Testis (tissue), 3 donors: ENCODE data around the gene SPINT4. TPM values are rescaled to one million over a fixed set of nuclear protein-coding genes. Genes with fewer than 3 reads are reported as not detected.

ENCODE experiments used
- DNase-seq: peaks from one replicate; pipeline ENCODE4 v3.0.0-alpha.2; 2019
- H3K27ac ChIP-seq, 2 donors: fragments of 200-600 bp; sonication (generic); one replicate each; pipeline ENCODE4 v1.5.1; 2019
- H3K27me3 ChIP-seq: fragments of 200-600 bp; sonication (generic); one replicate; pipeline ENCODE4 v1.5.1; 2019
- H3K36me3 ChIP-seq: fragments of 200-600 bp; sonication (generic); one replicate; pipeline ENCODE4 v1.5.1; 2017; ENCODE audit warnings: low read depth; ENCODE audit errors: missing control alignments
- H3K4me1 ChIP-seq: fragments of 200-600 bp; sonication (generic); one replicate; pipeline ENCODE4 v1.5.1; 2019
- H3K4me3 ChIP-seq, 2 donors: fragments of 200-600 bp; sonication (generic); one replicate each; pipeline ENCODE4 v1.5.1; 2017 to 2019
- H3K9me3 ChIP-seq: fragments of 200-600 bp; sonication (generic); one replicate; pipeline ENCODE4 v1.5.1; 2017
- POLR2A ChIP-seq: fragments of 450-650 bp; IDR thresholded peaks from one replicate; pipeline ENCODE4 v1.6.1; 2017; ENCODE audit warnings: antibody characterized with exemption, mild to moderate bottlenecking, moderate library complexity
- WGBS, 2 donors: methylation state at CpG; one replicate each; pipeline ENCODE4 v1.1.5; 2018; 5-methylcytosine and 5-hydroxymethylcytosine counted together
- intact Hi-C: fragments of 100-400 bp; cut with DNase I; formaldehyde crosslinking; loops from one replicate; pipeline ENCODE4 v1.15.1; 2023; ENCODE audit warnings: low total_unique reads
- polyA plus RNA-seq: library from polyadenylated mRNA; stranded (reverse); fragments of 350-450 nt; fragmentation: Illumina TruSeq; extraction: RNeasy Lipid Tissue Mini Kit (QIAGEN cat#74804); gene quantifications from one replicate; pipeline ENCODE4 v1.2.3, GENCODE V29; 2014; ENCODE audit warnings: low read depth, low replicate concordance; ENCODE audit not compliant: insufficient read depth
- total RNA-seq, 2 donors: library from RNA; depleted of rRNA; stranded (reverse); fragments of >200 nt; gene quantifications; one replicate each; pipeline ENCODE4 v1.2.3, GENCODE V29; 2016
- TF ChIP-seq, protein P1 (sequence below), 3 experiments: fragments of 450-650 bp in 2 of 3; fragments of 200-600 bp in 1 of 3; sonication (generic) in 1 of 3; IDR thresholded peaks; one replicate each; pipeline ENCODE4 v1.5.1; 2016 to 2019; ENCODE audit warnings: antibody characterized with exemption in 3 of 3, mild to moderate bottlenecking in 2 of 3, moderate library complexity in 1 of 3

The SPINT4 gene
- total and polyA plus RNA-seq, 3 donors from 2014 or later, result not detected

DNA sequence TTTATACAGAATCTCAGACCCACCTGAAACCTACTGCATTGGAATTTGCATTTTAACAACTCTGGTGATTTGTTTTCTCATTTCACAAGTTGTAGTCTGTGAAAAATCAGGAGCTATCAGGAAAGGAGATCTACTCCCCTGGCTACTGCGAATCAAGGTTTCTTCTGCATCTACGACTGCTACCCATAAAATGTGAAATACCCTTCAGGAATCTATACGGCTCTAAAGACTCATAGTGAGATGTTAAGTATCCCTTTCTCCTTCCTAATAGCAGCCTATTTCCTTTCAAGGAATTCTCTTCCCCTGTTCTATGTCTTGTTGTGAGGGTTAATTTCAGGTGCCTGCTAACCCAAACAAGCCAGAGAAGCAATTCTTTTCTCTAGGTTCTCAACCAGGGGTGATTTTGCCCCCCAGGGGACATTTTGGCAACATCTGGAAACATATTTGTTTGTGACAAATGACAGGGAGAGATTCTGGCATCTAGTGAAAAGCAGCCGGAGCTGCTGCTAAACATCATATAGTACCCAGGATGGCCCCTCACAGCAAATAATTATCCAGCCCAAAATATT is 43.2 kb downstream of the SPINT4 start:
- Histone ChIP-seq H3K4me3 (no peak overlapping the region), H3K4me1 (no peaks in the 10 kb centered on the region), H3K36me3 (no peaks in the 10 kb centered on the region), H3K27ac (no peak overlapping the region), H3K9me3 (no peaks in the 10 kb centered on the region), H3K27me3 (no peaks in the 10 kb centered on the region)
- DNase-seq, result no peak
- 61 to 71% methylated on average over 4 of the region's 4 CpGs for WGBS, 2 donors
- intact Hi-C loops, result no loop called here
- TF ChIP-seq POLR2A, result no peak
- TF ChIP-seq, protein P1, sequence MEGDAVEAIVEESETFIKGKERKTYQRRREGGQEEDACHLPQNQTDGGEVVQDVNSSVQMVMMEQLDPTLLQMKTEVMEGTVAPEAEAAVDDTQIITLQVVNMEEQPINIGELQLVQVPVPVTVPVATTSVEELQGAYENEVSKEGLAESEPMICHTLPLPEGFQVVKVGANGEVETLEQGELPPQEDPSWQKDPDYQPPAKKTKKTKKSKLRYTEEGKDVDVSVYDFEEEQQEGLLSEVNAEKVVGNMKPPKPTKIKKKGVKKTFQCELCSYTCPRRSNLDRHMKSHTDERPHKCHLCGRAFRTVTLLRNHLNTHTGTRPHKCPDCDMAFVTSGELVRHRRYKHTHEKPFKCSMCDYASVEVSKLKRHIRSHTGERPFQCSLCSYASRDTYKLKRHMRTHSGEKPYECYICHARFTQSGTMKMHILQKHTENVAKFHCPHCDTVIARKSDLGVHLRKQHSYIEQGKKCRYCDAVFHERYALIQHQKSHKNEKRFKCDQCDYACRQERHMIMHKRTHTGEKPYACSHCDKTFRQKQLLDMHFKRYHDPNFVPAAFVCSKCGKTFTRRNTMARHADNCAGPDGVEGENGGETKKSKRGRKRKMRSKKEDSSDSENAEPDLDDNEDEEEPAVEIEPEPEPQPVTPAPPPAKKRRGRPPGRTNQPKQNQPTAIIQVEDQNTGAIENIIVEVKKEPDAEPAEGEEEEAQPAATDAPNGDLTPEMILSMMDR (IDR thresholded peaks at IDR 0.05), result no peak

DNA sequence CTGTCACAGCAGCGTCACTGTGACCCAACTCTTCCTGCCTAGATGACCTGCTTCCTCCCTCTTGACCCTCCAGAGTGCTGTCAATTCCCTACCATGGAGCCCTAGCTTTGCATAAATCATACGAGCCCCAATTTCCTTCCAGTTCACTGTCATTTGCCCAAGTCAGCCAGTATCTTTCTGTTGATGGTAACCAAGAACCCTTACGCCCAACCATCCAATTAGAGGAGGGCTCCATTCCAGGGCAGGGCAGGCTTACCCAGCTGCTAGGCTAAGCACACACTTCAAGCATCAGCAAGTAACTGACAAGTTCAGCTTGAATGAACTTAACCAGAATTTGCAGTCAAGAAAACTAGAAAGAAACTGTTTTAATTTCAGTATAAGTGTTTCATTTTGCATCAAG is 43.8 kb downstream of the SPINT4 start:
- H3K27me3 ChIP-seq, result no peaks in the 10 kb centered on the region
- H3K9me3 ChIP-seq, result no peaks in the 10 kb centered on the region
- no peak for DNase-seq
- no peak overlapping the region for H3K4me3 ChIP-seq
- no peak for TF ChIP-seq POLR2A
- 57 to 81% methylated on average over 3 of the region's 3 CpGs for WGBS, 2 donors
- H3K4me1 ChIP-seq, result no peaks in the 10 kb centered on the region
- intact Hi-C loops, result no loop called here
- no peak overlapping the region for H3K27ac ChIP-seq
- no peaks in the 10 kb centered on the region for H3K36me3 ChIP-seq

DNA sequence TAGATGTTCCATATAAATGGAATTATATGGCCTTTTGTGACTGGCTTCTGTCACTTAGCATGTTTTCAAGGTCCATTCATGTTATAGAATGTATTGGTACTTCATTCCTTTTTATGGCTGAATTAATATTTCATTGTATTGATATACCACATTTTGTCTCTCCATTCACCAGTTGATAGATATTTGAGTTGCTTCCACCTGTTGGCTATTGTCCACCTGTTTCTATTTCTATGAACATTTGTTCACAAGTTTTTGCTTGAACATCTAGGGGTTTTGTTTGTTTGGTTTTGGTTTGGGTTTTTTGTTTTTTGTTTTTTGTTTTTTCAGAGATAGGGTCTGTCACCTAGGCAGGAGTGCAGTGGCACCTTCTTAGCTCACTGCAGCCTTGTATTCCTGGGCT is 46.3 kb downstream of the SPINT4 start:
- H3K27ac ChIP-seq, result no peak overlapping the region
- TF ChIP-seq POLR2A, result no peak
- TF ChIP-seq, protein P1 (IDR thresholded peaks at IDR 0.05), result no peak
- no peaks in the 10 kb centered on the region for H3K36me3 ChIP-seq
- H3K4me3 ChIP-seq, result no peak overlapping the region
- H3K4me1 ChIP-seq, result peaks cover 6% of the 10 kb centered on the region
- intact Hi-C loops, result no loop called here
- H3K9me3 ChIP-seq, result no peaks in the 10 kb centered on the region
- DNase-seq, result no peak
- H3K27me3 ChIP-seq, result no peaks in the 10 kb centered on the region

DNA sequence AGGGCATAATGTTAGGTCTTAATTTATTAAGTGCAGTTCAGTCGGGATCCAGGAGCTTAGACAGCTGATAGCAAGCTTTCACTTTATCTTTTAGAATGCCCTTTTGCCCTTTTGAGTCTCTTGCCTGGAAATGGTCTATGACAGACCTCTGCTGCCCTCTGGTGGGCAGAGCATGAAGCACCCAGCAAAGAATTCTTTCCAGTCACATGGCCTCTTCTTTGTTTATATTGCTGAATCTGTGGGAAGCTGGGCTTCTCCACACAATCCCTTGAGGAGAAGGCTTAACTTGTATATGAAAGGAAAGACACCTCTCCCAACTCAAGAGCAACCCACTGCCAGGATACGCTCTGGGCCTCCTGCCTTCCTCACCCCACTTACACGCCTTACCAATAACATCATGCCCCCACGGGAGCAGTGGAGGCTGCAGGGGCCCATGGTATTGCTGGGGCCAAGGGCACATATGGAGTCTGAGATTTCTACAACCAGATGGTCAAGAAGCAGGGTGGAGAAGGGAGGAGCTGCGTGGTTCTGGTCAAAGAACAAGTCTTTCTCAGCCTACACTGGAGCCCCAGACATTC is 49.1 kb downstream of the SPINT4 start:
- intact Hi-C loops, result no loop called here
- Histone ChIP-seq H3K27ac (peak overlapping the region in 1 of 2 donors; percentile 45), H3K4me1 (peaks cover 6% of the 10 kb centered on the region), H3K36me3 (no peaks in the 10 kb centered on the region), H3K9me3 (no peaks in the 10 kb centered on the region), H3K4me3 (no peak overlapping the region), H3K27me3 (no peaks in the 10 kb centered on the region)
- peak; percentile 86 for DNase-seq
- no peak for TF ChIP-seq POLR2A
- TF ChIP-seq, protein P1 (IDR thresholded peaks at IDR 0.05), result peak; percentile 93 to 98 (median 97)
- 31 to 44% methylated on average over 4 to 5 of the region's 5 CpGs for WGBS, 2 donors

DNA sequence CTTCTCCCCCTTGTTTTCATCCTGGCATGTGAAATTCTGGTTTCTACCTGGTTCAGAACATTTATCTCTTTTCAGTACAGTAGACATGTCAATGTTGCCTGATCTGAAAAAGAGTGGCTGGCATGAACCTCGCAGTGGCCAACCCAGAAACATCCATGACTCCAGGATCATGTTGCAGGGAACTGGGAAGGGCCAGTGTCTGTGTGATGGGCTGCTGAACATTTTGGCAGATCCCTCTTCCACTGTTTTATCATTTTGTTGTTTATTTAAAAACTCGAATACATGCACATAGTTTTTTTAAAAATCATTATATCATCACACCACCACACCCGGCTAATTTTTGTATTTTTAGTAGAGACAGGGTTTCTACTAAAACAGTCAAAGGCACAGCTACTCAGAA is 50.5 kb downstream of the SPINT4 start:
- intact Hi-C loops, result no loop called here
- TF ChIP-seq, protein P1 (IDR thresholded peaks at IDR 0.05), result no peak
- no peak for TF ChIP-seq POLR2A
- no peaks in the 10 kb centered on the region for H3K27me3 ChIP-seq
- H3K9me3 ChIP-seq, result no peaks in the 10 kb centered on the region
- no peaks in the 10 kb centered on the region for H3K36me3 ChIP-seq
- peaks cover 6% of the 10 kb centered on the region for H3K4me1 ChIP-seq
- 73 to 76% methylated on average over 3 of the region's 3 CpGs for WGBS, 2 donors
- no peak overlapping the region for H3K4me3 ChIP-seq
- no peak for DNase-seq
- no peak overlapping the region for H3K27ac ChIP-seq
